HG03039 (cell line): ENCODE measurements around the gene CST1.
"Not testable (repeated sequence)": the region's sequence is repeated elsewhere in the genome, so short reads cannot be mapped to it uniquely, and the experiment has no call there.

Source experiments
- ATAC-seq: cut with Tn5 transposase; IDR thresholded peaks from one replicate; pipeline ENCODE4 v1.9.1; 2021; ENCODE audit warnings: mild to moderate bottlenecking, moderate library complexity; ENCODE audit not compliant: unreplicated experiment

Gene CST1

GRCh38 chr20:23711778-23712177 lies 39.0 kb downstream of the CST1 start:
- not testable (repeated sequence) for ATAC-seq

GRCh38 chr20:23710771-23711170 lies 40.0 kb downstream of the CST1 start:
- no peak for ATAC-seq

- ATAC-seq, result no peak
Observed at GRCh38 chr20:23705895-23706294, 44.8 kb downstream of the CST1 start.

GRCh38 chr20:23702021-23702420 lies 48.7 kb downstream of the CST1 start:
- no peak for ATAC-seq

GRCh38 chr20:23700931-23701330 lies 49.8 kb downstream of the CST1 start:
- no peak for ATAC-seq

GRCh38 chr20:23697947-23698346 lies 52.8 kb downstream of the CST1 start:
- ATAC-seq, result no peak
